DMS79 (cell line): ENCODE data around the gene ADCY5.

Source experiments
- DNase-seq: peaks from one replicate; lab custom pipeline; 2025; lab: John Stamatoyannopoulos, UW

The ADCY5 gene

DNA sequence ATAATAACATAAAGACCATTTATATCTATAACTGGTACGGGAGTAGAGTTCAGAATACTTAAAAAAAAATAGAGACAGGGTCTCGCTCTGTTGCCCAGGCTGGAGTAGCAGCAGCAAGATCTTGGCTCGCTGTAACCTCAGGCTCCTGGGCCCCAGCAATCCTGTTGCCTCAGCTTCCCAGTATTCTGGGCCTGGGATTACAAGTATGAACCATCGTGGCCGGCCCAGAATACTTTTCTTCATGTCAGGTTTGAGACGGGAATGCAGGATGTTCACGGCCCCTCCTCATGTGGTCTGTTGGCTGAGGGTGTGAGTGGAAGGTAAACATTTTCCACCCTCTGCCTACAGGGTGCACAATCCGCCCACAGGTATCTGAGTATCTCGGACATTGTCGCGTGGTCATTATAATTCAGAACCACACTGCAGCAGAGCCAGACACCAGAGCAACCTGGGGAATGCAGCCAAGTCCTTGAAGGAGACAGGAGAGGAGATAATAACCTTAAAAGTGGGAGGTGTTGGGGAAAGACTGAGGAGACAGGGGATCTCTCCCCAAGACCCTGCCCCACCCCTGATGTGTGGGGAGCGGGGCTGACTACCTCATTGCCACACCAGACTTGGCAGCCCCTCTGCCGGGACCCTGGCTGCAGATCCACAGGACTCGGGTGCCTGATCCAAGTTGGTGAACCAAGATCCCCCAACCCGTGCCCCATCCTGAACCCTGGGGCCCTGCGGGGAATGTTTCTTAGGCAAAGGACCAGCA, 106.8 kb downstream of the ADCY5 start:
- no peak for DNase-seq

DNA sequence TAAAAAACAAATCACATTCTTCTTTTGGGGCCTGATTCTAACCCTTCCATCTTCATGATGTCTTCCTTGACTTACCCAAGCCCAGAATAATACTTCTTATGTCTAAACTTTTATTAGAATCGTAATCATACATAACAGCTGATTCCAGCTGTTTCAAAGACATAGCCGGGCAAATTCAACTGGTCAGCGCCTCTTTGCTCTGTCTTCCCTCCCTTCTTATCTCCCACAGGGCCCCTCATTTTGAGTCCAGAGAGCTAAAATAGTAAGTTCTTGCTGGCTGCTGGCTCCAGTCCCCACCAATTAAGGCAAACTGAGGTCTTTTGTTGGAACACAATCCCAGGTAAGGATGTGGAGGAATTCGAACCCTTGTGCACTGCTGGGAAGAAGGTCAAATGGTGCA, 108.6 kb downstream of the ADCY5 start:
- no peak for DNase-seq

DNA sequence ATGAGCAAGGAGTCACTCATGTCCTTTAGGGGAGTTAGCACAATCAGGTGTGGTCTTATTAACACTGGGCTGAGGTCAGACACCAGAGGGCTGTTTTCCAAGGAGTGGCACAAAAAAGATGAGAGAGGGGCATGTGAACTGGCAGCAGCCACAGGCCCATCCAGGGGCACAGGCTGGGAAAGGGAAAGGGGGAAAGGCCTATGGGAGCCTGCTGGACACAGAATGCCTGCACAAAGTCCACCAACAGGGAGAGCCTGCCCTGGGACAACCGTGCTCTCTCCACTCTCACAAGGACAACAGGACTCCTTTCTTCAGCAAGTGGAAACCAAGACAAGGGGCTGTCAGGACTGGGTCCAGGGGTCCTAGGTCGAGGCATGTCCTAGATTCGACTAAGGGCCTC, 109.6 kb downstream of the ADCY5 start:
- DNase-seq, result no peak

DNA sequence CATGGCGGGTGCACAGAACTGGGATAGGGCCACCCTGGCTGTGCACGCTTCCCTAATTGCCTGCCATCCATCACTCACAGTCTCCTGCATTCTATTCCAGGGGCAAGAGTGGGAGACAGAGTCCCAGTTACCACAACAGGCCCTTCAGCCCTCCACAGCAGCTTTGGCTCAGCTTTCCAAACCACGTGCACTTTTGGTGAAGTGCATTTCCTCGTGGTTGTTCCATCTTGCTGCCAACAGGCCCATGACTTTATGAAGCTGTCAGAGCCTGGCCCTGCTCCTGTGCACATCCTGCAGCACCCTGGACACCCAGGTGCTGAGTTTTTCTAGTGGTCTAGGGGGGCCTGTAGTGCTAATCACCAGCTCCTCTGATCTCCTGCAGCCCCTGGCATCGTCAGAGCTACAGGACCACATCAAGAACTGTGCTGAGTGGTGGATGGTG, 110.2 kb downstream of the ADCY5 start:
- no peak for DNase-seq

DNA sequence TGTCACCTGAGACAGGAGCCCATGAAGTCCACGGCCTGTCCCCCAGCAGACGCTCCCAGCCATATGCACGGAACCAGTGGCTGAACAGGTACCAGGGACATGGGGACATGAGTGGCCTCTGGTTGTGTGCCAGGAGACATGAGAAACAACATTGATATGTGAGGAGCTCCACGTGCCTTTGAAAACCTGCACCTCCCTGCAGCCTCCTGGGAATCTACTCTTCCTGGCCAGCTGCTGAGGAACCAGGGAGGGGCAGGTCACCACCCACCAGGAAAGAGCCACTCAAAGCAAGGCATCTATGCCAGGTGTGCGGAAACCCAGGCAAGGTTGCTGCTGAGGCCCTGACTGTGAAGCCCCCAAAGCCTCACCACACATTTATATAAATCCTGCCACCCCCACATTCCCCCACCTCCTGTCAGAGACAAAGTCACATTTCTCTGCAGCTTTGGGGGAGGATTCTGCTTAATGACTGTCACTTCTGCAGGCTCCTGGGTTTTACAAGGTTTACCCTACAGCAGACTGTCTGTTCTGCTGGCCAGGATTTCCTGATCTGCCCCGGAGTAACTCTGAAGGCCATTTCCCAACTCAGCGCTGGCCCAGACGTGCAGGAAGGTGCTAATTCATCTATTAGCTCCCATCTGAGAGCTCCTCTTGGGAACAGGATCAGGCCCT, 110.8 kb downstream of the ADCY5 start:
- peak; percentile 18 for DNase-seq

DNA sequence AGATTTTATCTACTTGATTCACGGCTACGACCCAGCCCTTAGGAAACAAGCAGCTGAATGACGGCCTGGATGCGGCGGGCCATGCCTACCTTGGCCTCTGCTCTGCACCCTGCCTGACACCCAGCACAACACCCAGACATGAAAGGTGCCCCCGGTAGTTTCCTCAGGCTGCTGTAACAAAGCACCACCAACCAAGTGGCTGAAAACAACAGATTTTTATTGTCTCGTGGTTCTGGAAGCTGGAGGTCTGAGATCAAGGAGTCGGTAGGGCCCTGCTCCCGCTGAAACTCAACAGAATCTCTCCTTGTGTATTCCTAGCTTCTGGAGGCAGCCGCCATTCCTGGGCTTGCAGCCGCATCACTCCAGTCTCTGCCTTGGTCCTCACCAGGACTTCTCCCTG, 111.7 kb downstream of the ADCY5 start:
- DNase-seq, result no peak

DNA sequence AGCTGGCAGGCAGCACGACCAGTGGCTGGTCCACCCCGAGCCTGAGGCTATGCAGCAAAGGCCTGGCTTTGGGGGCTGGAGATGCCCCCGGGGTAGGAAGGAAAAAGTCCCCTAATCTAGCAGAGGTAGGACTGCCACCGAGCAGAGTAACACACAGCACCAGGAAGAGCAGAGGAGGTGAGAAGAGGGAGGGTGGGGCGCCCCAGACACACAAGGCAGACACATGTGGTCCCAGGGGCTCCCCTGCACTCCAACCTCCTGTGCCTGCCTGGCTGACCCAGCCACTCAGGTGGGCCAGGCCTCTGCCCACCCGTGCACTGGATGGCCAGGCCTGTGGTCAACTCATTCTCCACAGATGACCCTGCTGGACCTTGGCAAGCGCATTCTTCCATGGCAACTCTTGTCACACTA, 112.4 kb downstream of the ADCY5 start:
- no peak for DNase-seq

DNA sequence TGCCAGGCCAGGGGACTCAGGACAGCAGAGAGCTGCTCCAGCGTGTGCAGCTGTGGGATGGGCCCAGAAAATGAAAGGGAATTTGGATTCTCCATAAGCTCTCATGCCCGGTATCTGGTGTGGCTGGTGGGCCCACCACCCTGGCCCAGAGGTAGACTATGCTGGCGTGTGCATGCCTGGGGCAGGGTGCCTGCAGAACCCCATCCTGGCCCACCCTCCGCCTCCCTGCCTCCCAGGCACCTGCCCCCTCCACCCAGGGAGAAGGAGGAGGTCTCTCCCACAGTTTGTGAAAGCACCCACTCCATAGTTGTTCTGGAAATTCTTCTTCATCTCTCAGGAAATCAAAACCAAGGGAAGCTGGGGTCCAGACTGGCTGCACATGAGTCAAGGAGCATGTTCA, 112.9 kb downstream of the ADCY5 start:
- DNase-seq, result no peak

DNA sequence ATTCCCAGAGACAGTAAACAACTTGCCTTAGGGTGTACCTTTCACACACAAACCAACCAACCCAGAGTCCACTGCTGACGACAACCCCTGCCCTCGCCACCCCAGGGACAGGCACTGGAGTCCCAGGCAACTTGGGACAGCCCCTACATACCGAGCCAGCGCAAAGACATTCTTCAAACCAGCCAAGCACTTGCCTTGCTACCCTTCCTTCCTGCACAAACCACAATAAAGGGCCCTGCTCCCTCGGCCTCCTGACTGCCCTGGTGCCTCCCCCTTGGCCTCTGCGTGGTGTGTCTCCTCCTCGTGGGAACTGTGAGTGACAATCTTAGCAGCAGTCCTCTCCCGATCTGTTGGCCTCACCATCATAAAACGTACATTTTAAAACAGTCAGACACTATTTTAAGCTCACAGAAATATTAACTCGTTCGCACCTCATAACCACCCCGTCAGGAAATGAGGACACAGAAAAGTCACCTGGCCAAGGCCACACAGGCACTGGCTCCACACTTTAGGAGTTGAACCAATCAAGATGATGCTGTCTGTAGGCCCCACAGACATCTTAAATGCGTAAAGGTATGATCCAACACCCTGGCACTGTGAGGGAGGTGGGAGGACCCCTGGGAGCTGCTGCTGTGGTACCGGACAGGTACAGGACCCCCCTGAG, 113.8 kb downstream of the ADCY5 start:
- no peak for DNase-seq

DNA sequence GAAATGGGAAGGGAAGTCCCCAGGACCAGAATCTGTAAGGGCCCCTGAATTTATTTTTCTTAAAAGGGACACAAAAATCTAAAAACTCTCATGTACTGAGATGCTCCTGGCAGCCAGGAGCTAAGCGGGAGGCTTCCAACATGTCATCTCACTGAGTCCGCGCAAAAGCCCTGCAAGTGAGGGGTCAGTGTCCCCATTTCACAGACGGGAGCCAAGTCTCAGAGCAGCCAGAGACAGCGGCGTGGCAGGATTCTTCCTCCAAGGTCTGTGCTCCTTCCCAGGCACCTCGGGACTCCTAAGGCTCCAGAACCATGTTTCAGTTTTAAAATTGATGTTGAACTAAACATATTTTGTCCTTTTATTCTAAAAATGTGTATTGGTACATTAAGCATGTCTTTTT, 114.8 kb downstream of the ADCY5 start:
- DNase-seq, result no peak

DNA sequence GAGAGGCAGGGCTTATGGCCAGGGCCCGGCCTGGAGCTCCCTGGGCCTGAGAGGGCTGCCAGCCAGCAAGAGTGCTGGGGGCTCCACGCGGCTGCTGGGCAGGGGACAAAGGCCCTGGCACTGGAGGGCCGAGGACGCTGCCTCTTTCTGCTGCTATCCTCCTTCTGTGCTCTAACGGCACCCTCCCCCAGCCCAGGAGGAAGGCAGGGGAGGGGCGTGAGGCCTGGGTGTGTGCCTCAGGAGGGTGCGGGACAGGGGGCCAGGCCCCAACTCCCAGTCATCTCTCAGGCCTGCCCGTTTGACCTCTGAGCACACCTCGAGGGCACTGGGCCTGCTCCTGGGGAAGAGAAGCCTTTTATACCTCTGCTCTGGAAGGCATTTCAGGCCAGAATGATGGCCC, 115.5 kb downstream of the ADCY5 start:
- DNase-seq, result no peak

DNA sequence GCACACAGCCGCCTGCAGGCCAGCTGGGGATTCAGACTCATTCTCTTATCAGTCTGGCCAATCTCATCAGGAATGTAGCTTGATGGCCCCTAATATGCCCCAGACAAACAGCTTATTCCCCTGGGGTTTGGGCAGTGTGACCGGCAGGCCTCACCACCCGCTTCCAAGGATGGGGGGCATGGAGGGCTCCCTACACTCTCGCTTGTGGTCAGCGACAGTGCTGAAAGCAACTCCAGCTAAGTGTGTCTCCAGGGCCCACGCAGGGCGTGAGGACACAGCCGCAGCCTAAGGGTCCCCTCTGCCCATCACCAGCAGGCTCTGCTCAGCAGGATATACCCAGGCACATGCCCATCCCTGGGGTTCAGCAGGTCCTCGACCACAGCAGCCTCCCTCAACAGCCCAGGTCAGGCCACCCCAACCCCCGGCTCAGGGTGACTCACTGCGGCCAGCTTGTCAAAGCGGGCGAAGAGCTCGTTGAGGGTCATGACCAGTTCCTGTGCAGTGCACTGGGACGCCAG, 116.7 kb downstream of the ADCY5 start:
- DNase-seq, result no peak

DNA sequence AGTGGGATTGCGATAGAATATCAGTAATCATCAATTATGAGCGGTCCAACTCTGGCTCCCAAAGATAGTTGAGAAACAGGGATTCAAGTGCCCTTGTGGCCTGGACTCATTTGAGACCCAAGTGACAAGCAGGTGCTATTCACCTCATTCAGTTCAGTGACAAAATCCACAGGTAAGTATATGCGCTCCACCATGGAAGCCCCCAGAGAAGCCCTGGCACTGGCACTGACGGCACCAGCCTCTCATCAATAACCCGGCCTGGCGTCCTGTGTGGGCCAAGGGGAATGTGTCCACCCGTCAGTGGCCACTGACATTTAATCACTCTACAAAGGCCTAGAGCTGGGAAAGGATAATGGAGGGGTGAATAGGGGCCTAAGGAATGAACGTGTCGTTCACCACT, 117.2 kb downstream of the ADCY5 start:
- DNase-seq, result no peak

DNA sequence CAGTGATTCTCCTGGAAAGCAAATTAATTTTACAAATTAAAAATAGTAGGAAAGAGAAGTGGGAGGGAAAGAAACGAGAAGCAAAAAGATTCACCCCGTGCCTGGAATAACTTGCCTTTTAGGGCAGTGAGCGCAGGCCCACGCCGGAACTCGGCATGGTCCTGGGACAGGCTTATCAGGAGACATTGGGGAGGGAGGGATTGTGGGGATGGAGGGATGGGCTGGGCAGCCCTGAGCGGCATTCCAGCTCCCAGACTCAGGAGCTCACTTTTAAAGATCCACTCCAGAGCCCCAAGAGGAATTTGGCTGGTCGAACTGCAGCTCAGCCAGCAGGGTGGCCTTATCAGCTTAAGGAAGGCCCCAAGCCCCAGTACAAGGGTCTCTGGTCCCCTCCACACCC, 117.9 kb downstream of the ADCY5 start:
- DNase-seq, result no peak

DNA sequence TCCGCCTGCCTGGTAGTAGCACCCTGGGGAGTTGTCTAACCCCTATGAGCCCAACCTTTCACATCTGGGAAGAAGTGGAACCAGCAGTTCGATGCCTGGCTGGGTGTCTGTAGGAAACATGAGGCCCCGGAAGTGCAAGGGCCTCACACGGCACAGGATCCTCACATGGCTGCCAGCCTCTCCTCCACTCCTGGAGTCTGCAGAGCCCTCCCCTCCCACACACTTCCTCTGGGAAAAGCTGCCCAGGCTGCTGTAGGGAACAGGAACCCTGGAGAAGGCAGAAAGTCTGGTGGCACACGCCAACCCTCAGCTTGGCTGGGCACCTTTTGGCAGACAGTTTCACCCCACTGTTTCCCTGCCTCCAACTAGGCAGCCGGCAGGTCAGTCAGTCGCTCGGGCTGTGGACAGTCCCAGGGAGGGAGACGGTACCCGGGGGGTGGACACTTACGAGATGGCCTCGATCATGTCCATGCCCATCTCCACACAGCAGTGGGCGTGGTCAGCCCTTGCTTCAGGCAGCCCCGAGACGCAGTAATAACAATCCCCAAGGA, 118.4 kb downstream of the ADCY5 start:
- no peak for DNase-seq

DNA sequence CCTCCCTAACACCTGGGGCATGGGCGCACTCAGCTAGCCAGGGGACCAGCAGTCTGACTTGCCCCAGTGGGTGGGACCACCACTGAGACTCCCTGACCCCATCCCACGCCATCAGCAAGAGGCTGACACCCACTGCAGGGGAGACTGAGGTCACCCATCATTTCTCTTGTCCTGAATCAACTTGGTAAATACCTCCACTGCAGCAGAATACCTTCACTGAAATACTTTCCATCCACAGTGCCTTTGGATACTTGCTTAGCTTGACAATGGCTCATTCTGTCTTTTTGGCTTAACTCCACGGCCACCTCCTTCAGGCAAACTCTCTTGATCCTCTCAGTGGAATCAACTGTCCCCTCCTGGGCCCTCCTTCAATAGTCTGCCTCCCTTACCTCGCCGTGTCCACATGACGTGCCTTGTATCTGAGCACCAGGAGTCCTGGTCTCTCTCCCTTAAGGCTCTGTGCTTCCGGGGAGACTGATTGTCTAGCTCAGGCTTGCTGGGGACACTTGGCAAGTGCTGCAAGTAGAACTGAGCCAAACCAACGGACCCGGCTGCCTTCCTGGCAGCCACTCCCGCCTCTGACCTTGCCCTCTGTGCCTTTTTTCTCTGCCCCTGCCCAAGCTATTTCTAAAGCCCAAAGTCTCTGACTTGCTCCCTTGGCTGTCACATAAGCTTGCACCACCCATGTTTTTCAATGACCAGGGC, 119.1 kb downstream of the ADCY5 start:
- DNase-seq, result no peak

DNA sequence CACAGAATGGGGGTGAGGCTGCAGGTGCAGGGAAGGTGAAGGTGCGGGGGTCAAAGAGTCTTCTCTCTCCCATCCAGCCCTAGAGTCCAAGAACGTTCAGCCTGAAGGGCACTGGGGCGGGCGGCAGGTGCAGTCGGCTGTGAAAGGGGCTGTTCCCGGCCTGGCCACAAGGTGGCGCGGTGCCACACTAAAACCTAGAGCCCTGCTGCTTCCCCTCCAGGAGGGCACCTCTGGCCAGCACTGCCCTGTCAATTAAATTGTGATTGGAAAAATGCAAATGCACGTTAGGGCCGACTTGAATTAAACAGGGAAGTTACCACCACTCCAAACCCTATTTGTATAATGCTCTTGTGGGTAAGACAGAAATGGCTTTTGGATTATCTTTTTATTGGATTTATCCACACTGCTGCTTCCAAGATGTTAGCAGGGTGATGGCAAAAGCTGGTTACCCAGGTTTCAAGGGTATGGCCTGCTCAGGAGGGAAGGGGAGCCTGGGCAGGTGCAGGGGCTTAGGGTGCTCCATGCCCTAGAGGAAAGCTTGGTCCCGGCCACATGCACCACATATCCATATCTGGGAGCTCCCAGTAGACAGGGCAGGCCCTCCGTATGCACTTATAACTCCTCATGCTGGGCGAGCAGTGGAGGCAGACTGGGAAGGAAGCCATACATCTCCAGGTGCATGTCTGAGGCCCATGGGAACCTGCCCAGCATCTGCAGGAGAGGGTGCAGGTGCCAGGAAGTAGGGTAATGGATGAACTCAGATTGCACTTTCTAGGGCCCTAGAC, 119.8 kb downstream of the ADCY5 start:
- DNase-seq, result peak; percentile 48

DNA sequence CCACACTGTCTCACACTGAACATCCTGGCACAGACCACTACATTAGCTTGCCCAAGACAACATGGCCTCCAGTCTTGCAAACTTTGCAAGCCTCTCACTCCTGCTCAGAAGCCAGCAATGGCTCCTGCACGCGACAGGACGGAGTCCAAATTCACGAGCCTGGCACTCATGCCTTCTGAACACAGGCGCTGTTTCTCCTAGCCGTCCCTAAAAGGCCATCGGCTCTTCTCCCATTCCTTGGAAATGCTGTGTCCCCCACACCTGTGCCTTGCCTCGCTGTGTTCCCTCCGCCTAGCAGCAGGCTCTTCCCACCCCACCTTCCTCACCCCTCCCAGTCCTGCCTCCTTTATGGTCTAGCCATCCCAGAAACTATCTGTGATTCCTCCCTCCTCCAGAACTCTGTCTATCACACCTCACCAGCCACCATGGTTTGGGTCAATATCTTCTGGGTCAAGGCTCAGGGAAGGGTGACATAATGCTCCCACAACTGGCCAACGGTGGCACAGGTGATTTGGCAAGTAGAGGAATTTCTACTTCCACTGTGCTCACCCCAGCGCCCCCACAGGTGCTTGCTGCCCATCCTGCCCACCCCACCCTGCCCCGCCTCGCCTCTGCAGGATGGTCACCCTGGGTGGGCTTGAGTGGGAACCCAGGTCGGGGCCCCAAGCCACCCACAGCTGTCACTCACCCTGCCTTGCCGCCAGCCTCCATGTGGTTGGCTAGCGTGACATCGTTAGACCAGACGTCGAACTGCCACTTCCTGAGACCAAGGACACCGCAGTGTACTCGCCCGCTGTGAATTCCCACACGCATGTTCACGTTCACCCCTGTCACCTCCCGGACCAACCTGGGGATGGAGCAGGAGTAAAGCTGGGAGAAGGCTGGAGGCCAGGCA, 120.7 kb downstream of the ADCY5 start:
- no peak for DNase-seq

DNA sequence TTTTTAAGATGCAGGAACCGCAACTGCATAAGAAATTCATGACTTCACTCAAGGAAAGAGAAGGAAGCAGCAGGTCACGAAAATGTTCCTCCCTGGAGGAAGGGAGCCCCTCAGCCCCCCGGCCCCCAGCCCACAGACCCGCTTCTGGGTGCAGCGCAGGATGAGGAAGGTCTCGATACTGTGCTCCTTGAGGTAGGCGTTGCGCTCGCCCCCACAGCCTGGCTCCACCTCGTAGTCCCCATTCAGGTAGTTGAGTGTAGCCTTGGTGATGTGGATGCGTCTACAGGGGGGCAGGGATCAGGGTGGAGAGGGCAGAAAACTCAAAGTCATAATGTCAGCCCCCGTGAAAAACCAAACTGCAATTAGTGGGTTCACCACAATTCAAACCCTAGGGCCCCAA, 121.4 kb downstream of the ADCY5 start:
- DNase-seq, result no peak

DNA sequence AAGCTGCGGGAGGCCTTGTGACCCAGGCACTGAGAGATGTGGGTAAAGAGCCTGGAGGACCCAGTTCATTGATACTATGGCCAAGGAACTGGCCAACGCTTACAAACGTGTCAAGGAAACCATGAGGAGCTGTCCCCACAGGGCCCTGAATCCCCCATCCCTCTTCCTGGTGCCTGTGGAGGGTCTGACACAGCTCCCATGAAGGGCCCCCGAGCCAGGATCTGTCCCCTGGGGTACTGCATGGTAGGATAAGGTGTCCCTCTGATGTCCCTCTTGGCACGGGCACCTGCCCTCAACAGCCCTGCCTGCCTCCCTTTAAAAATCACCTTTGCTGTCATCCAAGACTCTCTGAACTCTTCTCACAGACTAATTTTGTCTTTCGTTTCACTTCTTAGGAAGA, 122.4 kb downstream of the ADCY5 start:
- DNase-seq, result no peak
